HepG2 (cell line): Measurements from ENCODE around the gene C9orf78. TPM values are rescaled to one million over a fixed set of nuclear protein-coding genes. Genes with fewer than 3 reads are reported as not detected.

Source experiments
- ATAC-seq: fragments of 200-7000 bp; cut with Tn5 transposase; 3 replicates; pipeline ENCODE4 v1.9.1; 2020; ENCODE audit warnings: mild to moderate bottlenecking, moderate library complexity
- BruUV-seq: library from RNA; stranded (reverse); fragments of 400-500 nt; replicated peaks from 2 replicates; lab custom pipeline; 2021; lab: Mats Ljungman, UMichigan
- CTCF ChIA-PET: fragments of 300-600 bp; formaldehyde crosslinking; extraction: SDS; loops from one replicate; lab custom pipeline; 2021; ENCODE audit warnings: low total read pairs, inconsistent platforms, low intra/inter-chr PET ratio; lab: Yijun Ruan, JAX
- POLR2A ChIA-PET: fragments of 350-600 bp; sonication (Branson Sonifier 250); formaldehyde crosslinking; loops from one replicate; lab custom pipeline; 2020; ENCODE audit warnings: antibody characterized with exemption, inconsistent platforms; lab: Yijun Ruan, JAX
- DNase-seq: peaks from one replicate; pipeline ENCODE4 v3.0.0-alpha.2; 2015; ENCODE audit warnings: low spot score
- FAIRE-seq: peaks from 3 replicates; lab custom pipeline; 2011; peaks lifted over from hg19 to GRCh38; lab: Jason Lieb, UNC
- H2AFZ ChIP-seq: one replicate; pipeline ENCODE4 v1.6.1; 2011; ENCODE audit warnings: low read length, inconsistent platforms
- H3K27ac ChIP-seq: fragments of 300-600 bp; 3 replicates; pipeline ENCODE4 v1.8.0; 2011; ENCODE audit warnings: mixed run types, mild to moderate bottlenecking, mixed read lengths, low read length, inconsistent platforms; ENCODE audit not compliant: insufficient read depth; ENCODE audit errors: extremely low read length
- H3K27me3 ChIP-seq, 2 experiments: fragments of 200-600 bp in 1 of 2; 2 replicates in 1 of 2; 3 replicates in 1 of 2; pipeline versions ENCODE4 v1.6.0 to v1.8.0; 2011; ENCODE audit warnings: low read length in 2 of 2, mild to moderate bottlenecking in 2 of 2, moderate library complexity in 2 of 2, inconsistent platforms in 1 of 2; ENCODE audit not compliant: insufficient read depth in 2 of 2, control insufficient read depth in 1 of 2
- H3K36me3 ChIP-seq, 2 experiments: fragments of 200-600 bp in 1 of 2; replicated peaks in 1 of 2; 2 replicates in 1 of 2; 3 replicates in 1 of 2; pipeline versions ENCODE4 v1.5.1 to v1.8.0; 2011; ENCODE audit warnings: low read length in 2 of 2, inconsistent platforms in 1 of 2; ENCODE audit not compliant: insufficient read depth in 2 of 2, control insufficient read depth in 1 of 2
- H3K4me1 ChIP-seq: 2 replicates; pipeline ENCODE4 v1.5.1; 2012; ENCODE audit warnings: low read length, inconsistent platforms; ENCODE audit not compliant: insufficient read depth
- H3K4me2 ChIP-seq: 2 replicates; pipeline ENCODE4 v1.6.0; 2011; ENCODE audit warnings: low read depth, low read length, inconsistent platforms
- H3K4me3 ChIP-seq, 3 experiments: fragments of 200-600 bp in 1 of 3; sonication (generic), shearing (Covaris generic) in 1 of 3; replicated peaks in 1 of 3; 2 replicates each; pipeline ENCODE4 v1.5.1; 2011 to 2016; ENCODE audit warnings: low read length in 3 of 3, inconsistent platforms in 2 of 3, low read depth in 2 of 3, mild to moderate bottlenecking in 2 of 3, control low read depth in 1 of 3, mixed read lengths in 1 of 3; ENCODE audit not compliant: insufficient read depth in 1 of 3
- H3K79me2 ChIP-seq: one replicate; pipeline ENCODE4 v1.6.1; 2011; ENCODE audit warnings: low read length, inconsistent platforms; ENCODE audit not compliant: insufficient read depth
- H3K9ac ChIP-seq: 2 replicates; pipeline ENCODE4 v1.6.0; 2011; ENCODE audit warnings: mild to moderate bottlenecking, low read depth, low read length, inconsistent platforms; ENCODE audit not compliant: insufficient read depth
- H3K9me3 ChIP-seq: 2 replicates; pipeline ENCODE4 v1.5.1; 2012; ENCODE audit warnings: mild to moderate bottlenecking, low read length
- H4K20me1 ChIP-seq: 2 replicates; pipeline ENCODE4 v1.6.0; 2011; ENCODE audit warnings: inconsistent platforms, mild to moderate bottlenecking, low read length, moderate library complexity; ENCODE audit not compliant: insufficient read depth
- HNF1B ChIP-seq: sonication (generic); formaldehyde crosslinking; IDR thresholded peaks from 2 replicates; pipeline ENCODE4 v1.5.1; 2020; ENCODE audit warnings: mild to moderate bottlenecking, moderate library complexity, missing genetic modification reagents
- USF2 ChIP-seq, 2 experiments: sonication (generic) in 1 of 2; formaldehyde crosslinking in 1 of 2; IDR thresholded peaks; 2 replicates each; pipeline versions ENCODE4 v1.5.1 to v1.6.1; 2011 to 2020; ENCODE audit warnings: borderline replicate concordance in 1 of 2, low read depth in 1 of 2, low read length in 1 of 2, mild to moderate bottlenecking in 1 of 2, missing genetic modification reagents in 1 of 2, moderate library complexity in 1 of 2
- ZNF570 ChIP-seq: sonication (generic); formaldehyde crosslinking; IDR thresholded peaks from 2 replicates; pipeline ENCODE4 v1.4.0; 2020; ENCODE audit warnings: mild to moderate bottlenecking, missing genetic modification reagents, borderline replicate concordance
- ZNF619 ChIP-seq: sonication (generic); formaldehyde crosslinking; IDR thresholded peaks from 2 replicates; pipeline ENCODE4 v1.4.0; 2020; ENCODE audit warnings: mild to moderate bottlenecking, missing genetic modification reagents
- WGBS: methylation state at CpG from one replicate; pipeline ENCODE4 v1.1.6; 2017; ENCODE audit warnings: low lambda C conversion rate; 5-methylcytosine and 5-hydroxymethylcytosine counted together
- in situ Hi-C: cut with HindIII; loops from 2 replicates; pipeline ENCODE4 v1.10.0; 2017; ENCODE audit warnings: low pct_unique_long_range_greater_than_20kb; ENCODE audit not compliant: extremely low pct_ligation_motif_present
- intact Hi-C: fragments of 100-400 bp; cut with micrococcal nuclease; formaldehyde crosslinking; loops from one replicate; pipeline ENCODE4 v1.10.0; 2022; ENCODE audit not compliant: unreplicated experiment
- polyA plus RNA-seq, 8 experiments: library from polyadenylated mRNA; depleted of rRNA in 3 of 8; stranded (reverse) in 7 of 8; unstranded in 1 of 8; fragments of >200 nt; fragmentation: Illumina TruSeq in 4 of 8; extraction: Trizol in 4 of 8; gene quantifications; 2 replicates each; pipeline versions ENCODE4 v1.2.1 to v1.2.3, GENCODE V29; 2011 to 2016; ENCODE audit warnings: low read depth in 4 of 8, missing spikeins in 1 of 8, mixed read lengths in 1 of 8; ENCODE audit not compliant: insufficient read depth in 1 of 8
- total RNA-seq, 5 experiments: library from RNA; depleted of rRNA; stranded (reverse); fragments of >200 nt; fragmentation: Illumina TruSeq; extraction: Trizol; gene quantifications; 2 replicates each; pipeline ENCODE4 v1.2.3, GENCODE V29; 2016; ENCODE audit warnings: low read depth in 1 of 5

The C9orf78 gene
- total and polyA plus RNA-seq, 2 of the 13 experiments (the other 11 are each of a cell fraction or from before 2014, with no cell fraction given), result 18.4 to 35.5 TPM

- CTCF ChIA-PET, result no interaction called here
- intact Hi-C loops, result no loop called here
Observed at GRCh38 chr9:129813661-129814060, 21.4 kb downstream of the C9orf78 start.

More at GRCh38 chr9:129813661-129814060, 21.4 kb downstream of the C9orf78 start:
- POLR2A ChIA-PET, result interaction anchor here (1.3 kb wide), 1 partner anchor 10 kb away, joined by 5 read pairs; no protein-coding TSS in a partner anchor
- Histone ChIP-seq H3K36me3 (peaks cover 9 to 35% of the 10 kb centered on the region in 2 experiments; a peak in 4 of 5 replicates), H3K27ac (no peak overlapping the region), H3K27me3 (no peaks in the 10 kb centered on the region), H3K4me3 (no peak overlapping the region), H3K79me2 (no peaks in the 10 kb centered on the region), H3K9ac (no peak overlapping the region), H2AFZ (no peak overlapping the region), H3K4me2 (no peak overlapping the region), H4K20me1 (no peaks in the 10 kb centered on the region), H3K4me1 (peaks cover 23% of the 10 kb centered on the region), H3K9me3 (no peaks in the 10 kb centered on the region)
- ATAC-seq (no peak), FAIRE-seq (no peak), DNase-seq (no peak)
- TSS peak; percentile 36 for BruUV-seq
- no peak for TF ChIP-seq USF2 (IDR thresholded peaks at IDR 0.05; ENCODE audit: low read depth, low read length)
- TF ChIP-seq USF2 (CRISPR knock-in tag; IDR thresholded peaks at IDR 0.05; ENCODE audit: borderline replicate concordance), result no peak
- TF ChIP-seq ZNF619, result no peak
- no peak for TF ChIP-seq HNF1B (CRISPR knock-in tag)
- no peak for TF ChIP-seq ZNF570 (CRISPR knock-in tag)
- 99% methylated on average over 9 of the region's 9 CpGs for WGBS
- in situ Hi-C loops, result no loop called here
